WTC11 (cell line): ENCODE measurements around the gene SLC25A11. TPM values are rescaled to one million over a fixed set of nuclear protein-coding genes. Genes with fewer than 3 reads are reported as not detected.

ENCODE experiments used
- ATAC-seq: fragments of 200-7000 bp; cut with Tn5 transposase; 2 replicates; pipeline ENCODE4 v1.10.0; 2021; ENCODE audit warnings: mild to moderate bottlenecking, moderate library complexity
- CTCF ChIA-PET: fragments of 300-600 bp; sonication (Branson Sonifier 250); formaldehyde crosslinking; loops from one replicate; lab custom pipeline; 2021; ENCODE audit warnings: antibody characterized with exemption; lab: Charles Lee
- POLR2A ChIA-PET: fragments of 350-600 bp; sonication (Branson Sonifier 250); formaldehyde crosslinking; loops from one replicate; lab custom pipeline; 2021; ENCODE audit warnings: antibody characterized with exemption; lab: Charles Lee
- DNase-seq: peaks from one replicate; pipeline ENCODE4 v3.0.0; 2021; ENCODE audit warnings: low spot score
- H3K27ac Mint-ChIP-seq: 2 replicates; pipeline ENCODE4 v1.8.0; 2021; ENCODE audit warnings: mixed read lengths
- H3K27me3 Mint-ChIP-seq: 2 replicates; pipeline ENCODE4 v1.8.0; 2021; ENCODE audit warnings: low read depth, mild to moderate bottlenecking, moderate library complexity, mixed read lengths
- H3K36me3 Mint-ChIP-seq: 2 replicates; pipeline ENCODE4 v1.8.0; 2021; ENCODE audit warnings: mixed read lengths
- H3K4me1 Mint-ChIP-seq: 2 replicates; pipeline ENCODE4 v1.8.0; 2022; ENCODE audit warnings: mixed read lengths
- H3K4me3 Mint-ChIP-seq: 2 replicates; pipeline ENCODE4 v1.8.0; 2021; ENCODE audit warnings: mild to moderate bottlenecking, moderate library complexity, mixed read lengths
- H3K9me3 Mint-ChIP-seq: 2 replicates; pipeline ENCODE4 v1.8.0; 2021; ENCODE audit warnings: mixed read lengths
- AR ChIP-seq: fragments of 250-450 bp; sonication (Bioruptor Pico); IDR thresholded peaks from 2 replicates; pipeline ENCODE4 v1.9.0; 2021; ENCODE audit warnings: mild to moderate bottlenecking
- ELF4 ChIP-seq: sonication (generic); formaldehyde crosslinking; IDR thresholded peaks from 2 replicates; pipeline ENCODE4 v1.8.1; 2022; ENCODE audit warnings: low read depth, mild to moderate bottlenecking, moderate library complexity, missing genetic modification reagents
- GABPB1 ChIP-seq: sonication (generic); formaldehyde crosslinking; IDR thresholded peaks from 2 replicates; pipeline ENCODE4 v1.8.1; 2023; ENCODE audit warnings: mild to moderate bottlenecking, missing genetic modification reagents
- GTF2I ChIP-seq: fragments of 250-450 bp; sonication (Bioruptor Pico); conservative IDR thresholded peaks from 2 replicates; pipeline ENCODE4 v1.4.0; 2021; ENCODE audit warnings: mild to moderate bottlenecking
- IRF2 ChIP-seq: sonication (generic); formaldehyde crosslinking; IDR thresholded peaks from 2 replicates; pipeline ENCODE4 v1.8.0; 2022; ENCODE audit warnings: low read depth, missing genetic modification reagents, borderline replicate concordance
- JUN ChIP-seq: sonication (generic); formaldehyde crosslinking; IDR thresholded peaks from 2 replicates; pipeline ENCODE4 v1.8.0; 2023; ENCODE audit warnings: mild to moderate bottlenecking, missing genetic modification reagents
- MYBL2 ChIP-seq: sonication (generic); formaldehyde crosslinking; IDR thresholded peaks from 2 replicates; pipeline ENCODE4 v1.8.1; 2023; ENCODE audit warnings: mild to moderate bottlenecking, moderate library complexity, missing genetic modification reagents
- NR1H2 ChIP-seq: sonication (generic); formaldehyde crosslinking; IDR thresholded peaks from 2 replicates; pipeline ENCODE4 v1.9.0; 2021; ENCODE audit warnings: mild to moderate bottlenecking, moderate library complexity, missing genetic modification reagents
- SMAD4 ChIP-seq: sonication (generic); formaldehyde crosslinking; IDR thresholded peaks from 2 replicates; pipeline ENCODE4 v1.8.0; 2022; ENCODE audit warnings: mild to moderate bottlenecking, missing genetic modification reagents
- SP1 ChIP-seq: sonication (generic); formaldehyde crosslinking; conservative IDR thresholded peaks from 2 replicates; pipeline ENCODE4 v1.8.1; 2022; ENCODE audit warnings: missing genetic modification reagents
- TCF7 ChIP-seq: sonication (generic); formaldehyde crosslinking; IDR thresholded peaks from 2 replicates; pipeline ENCODE4 v1.8.0; 2022; ENCODE audit warnings: mild to moderate bottlenecking, low read depth, missing genetic modification reagents, moderate library complexity
- USF1 ChIP-seq: sonication (generic); formaldehyde crosslinking; IDR thresholded peaks from 2 replicates; pipeline ENCODE4 v1.8.0; 2022; ENCODE audit warnings: mild to moderate bottlenecking, missing genetic modification reagents
- ZBTB43 ChIP-seq: sonication (generic); formaldehyde crosslinking; IDR thresholded peaks from 2 replicates; pipeline ENCODE4 v1.8.1; 2023; ENCODE audit warnings: mild to moderate bottlenecking, missing genetic modification reagents
- ZNF219 ChIP-seq: sonication (generic); formaldehyde crosslinking; IDR thresholded peaks from 2 replicates; pipeline ENCODE4 v1.8.0; 2023; ENCODE audit warnings: missing genetic modification reagents, mild to moderate bottlenecking, borderline replicate concordance
- ZNF263 ChIP-seq: sonication (generic); formaldehyde crosslinking; IDR thresholded peaks from 2 replicates; pipeline ENCODE4 v1.8.1; 2022; ENCODE audit warnings: low read depth, mild to moderate bottlenecking, moderate library complexity, missing genetic modification reagents
- total RNA-seq: library from RNA; stranded (reverse); gene quantifications from 3 replicates; pipeline ENCODE4 v1.2.3, GENCODE V29; 2021
- TF ChIP-seq, protein P1 (sequence below): sonication (generic); formaldehyde crosslinking; IDR thresholded peaks from 2 replicates; pipeline ENCODE4 v1.8.1; 2022; ENCODE audit warnings: mild to moderate bottlenecking, missing genetic modification reagents, moderate library complexity, borderline replicate concordance
- TF ChIP-seq, protein P2 (sequence below): sonication (generic); formaldehyde crosslinking; IDR thresholded peaks from 2 replicates; pipeline ENCODE4 v1.8.1; 2023; ENCODE audit warnings: mild to moderate bottlenecking, missing genetic modification reagents, moderate library complexity

The SLC25A11 gene
- total RNA-seq, 1 experiment from 2014 or later, result 73.7 TPM

DNA sequence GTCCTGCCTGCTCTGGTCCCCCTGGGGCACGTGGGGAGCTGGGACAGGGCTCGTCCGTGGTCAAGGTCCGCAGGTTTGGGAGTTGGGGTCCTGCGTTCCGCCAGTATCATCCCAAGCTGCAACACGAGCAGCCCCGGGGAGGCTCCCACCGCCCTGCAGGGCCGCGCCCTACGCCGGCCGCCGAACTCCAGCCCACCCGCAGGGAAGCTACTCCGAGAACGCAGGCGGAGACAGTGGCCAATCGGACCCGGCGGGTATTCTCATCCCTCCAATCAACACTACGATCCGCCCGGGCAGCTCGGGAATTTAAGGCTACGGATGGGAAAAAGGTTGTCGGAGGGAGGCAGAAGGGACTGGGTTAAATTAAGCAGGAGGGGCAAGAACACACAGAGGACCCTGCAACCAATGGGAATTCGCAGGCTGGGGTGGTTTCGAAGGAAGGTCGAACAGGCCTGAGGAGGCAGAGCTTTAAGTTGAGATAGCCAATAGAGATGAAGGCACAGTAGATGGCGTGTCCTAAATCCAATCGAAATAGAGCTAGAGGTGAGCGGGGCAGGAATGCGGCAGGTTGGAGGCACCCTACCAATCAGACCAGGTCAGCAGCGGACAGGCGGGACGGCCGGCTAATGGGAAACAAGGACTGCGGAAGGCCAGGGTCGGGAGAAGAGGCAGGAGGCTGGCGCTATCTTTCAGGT, 27.1 kb upstream of the SLC25A11 start (continued):
- TF ChIP-seq SMAD4 (CRISPR knock-in tag), result no peak
- TF ChIP-seq JUN (CRISPR knock-in tag), result peak; percentile 64; the same call in 1 of the 2 replicates

DNA sequence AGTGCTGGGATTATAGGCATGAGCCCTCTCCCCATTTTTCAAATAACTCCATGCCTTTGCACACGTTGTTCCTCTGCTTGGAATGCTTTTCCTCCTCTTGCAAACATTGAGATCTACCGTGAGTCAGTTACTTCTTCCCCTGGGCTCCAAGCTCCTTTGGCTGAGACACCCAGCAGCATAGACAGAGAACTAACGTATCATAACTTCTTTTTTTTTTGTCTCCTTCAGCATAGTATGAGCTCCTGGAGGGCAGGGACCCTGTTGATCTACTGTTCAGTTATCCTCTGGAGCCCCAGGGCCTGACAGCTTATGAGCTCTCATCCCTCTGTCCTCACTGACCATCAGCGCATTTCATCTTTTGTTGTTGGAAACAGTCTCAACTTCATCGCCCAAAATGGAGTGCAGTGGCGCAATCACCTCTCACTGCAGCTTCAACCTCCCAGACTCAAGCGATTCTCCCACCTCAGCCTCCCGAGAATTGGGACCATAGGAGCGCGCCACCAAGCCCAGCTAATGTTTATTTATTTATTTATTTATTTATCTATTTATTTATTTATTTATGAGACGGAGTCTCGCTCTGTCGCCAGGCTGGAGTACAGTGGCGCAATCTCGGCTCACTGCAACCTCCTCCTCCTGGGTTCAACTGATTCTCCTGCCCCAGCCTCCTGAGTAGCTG, 25.6 kb upstream of the SLC25A11 start:
- CTCF ChIA-PET, result interaction anchor here (1.2 to 2.4 kb wide), 4 partner anchors 10 to 57 kb away, joined by 3 to 17 read pairs (median 9); partner anchors contain the start of genes RNF167 and SLC25A11

GRCh38 chr17:4960279-4960922, 20.6 kb upstream of the SLC25A11 start:
- Mint-ChIP-seq H3K27me3 (no peaks in the 10 kb centered on the region), H3K27ac (peak overlapping the region; percentile 75), H3K36me3 (peaks cover 12% of the 10 kb centered on the region), H3K9me3 (peaks cover 4% of the 10 kb centered on the region), H3K4me3 (no peak overlapping the region), H3K4me1 (peaks cover 18% of the 10 kb centered on the region)
- ChIA-PET CTCF (interaction anchor here (0.9 kb wide), 1 partner anchor 51 kb away, joined by 4 read pairs; no protein-coding TSS in a partner anchor), POLR2A (no interaction called here)
- DNase-seq (no peak), ATAC-seq (peak; percentile 40)
- TF ChIP-seq GTF2I (0 out of 2 replicates have a peak, but pooled peaks have one; percentile 19), ELF4 (CRISPR knock-in tag) (no peak)

More for the DNA sequence above, 25.6 kb upstream of the SLC25A11 start:
- H3K4me1 Mint-ChIP-seq, result peaks cover 27% of the 10 kb centered on the region
- peak overlapping the region; percentile 40; the same call in 1 of the 2 replicates for H3K4me3 Mint-ChIP-seq
- peaks cover 13% of the 10 kb centered on the region for H3K9me3 Mint-ChIP-seq
- ATAC-seq (no peak), DNase-seq (no peak)
- H3K27me3 Mint-ChIP-seq, result peaks cover under 1% of the 10 kb centered on the region
- H3K27ac Mint-ChIP-seq, result no peak overlapping the region; the same call in 1 of the 2 replicates
- H3K36me3 Mint-ChIP-seq, result peaks cover 15% of the 10 kb centered on the region
- POLR2A ChIA-PET, result interaction anchor here (1.1 to 3.6 kb wide), 2 partner anchors 18 to 25 kb away, joined by 3 to 38 read pairs; partner anchors contain the start of genes RNF167 and SLC25A11
- TF ChIP-seq, protein P1, sequence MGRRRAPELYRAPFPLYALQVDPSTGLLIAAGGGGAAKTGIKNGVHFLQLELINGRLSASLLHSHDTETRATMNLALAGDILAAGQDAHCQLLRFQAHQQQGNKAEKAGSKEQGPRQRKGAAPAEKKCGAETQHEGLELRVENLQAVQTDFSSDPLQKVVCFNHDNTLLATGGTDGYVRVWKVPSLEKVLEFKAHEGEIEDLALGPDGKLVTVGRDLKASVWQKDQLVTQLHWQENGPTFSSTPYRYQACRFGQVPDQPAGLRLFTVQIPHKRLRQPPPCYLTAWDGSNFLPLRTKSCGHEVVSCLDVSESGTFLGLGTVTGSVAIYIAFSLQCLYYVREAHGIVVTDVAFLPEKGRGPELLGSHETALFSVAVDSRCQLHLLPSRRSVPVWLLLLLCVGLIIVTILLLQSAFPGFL (CRISPR knock-in tag), result no peak
- TF ChIP-seq ZBTB43 (CRISPR knock-in tag) (no peak), USF1 (CRISPR knock-in tag) (no peak), TCF7 (CRISPR knock-in tag) (no peak), GABPB1 (CRISPR knock-in tag) (no peak), ZNF263 (CRISPR knock-in tag) (no peak)

DNA sequence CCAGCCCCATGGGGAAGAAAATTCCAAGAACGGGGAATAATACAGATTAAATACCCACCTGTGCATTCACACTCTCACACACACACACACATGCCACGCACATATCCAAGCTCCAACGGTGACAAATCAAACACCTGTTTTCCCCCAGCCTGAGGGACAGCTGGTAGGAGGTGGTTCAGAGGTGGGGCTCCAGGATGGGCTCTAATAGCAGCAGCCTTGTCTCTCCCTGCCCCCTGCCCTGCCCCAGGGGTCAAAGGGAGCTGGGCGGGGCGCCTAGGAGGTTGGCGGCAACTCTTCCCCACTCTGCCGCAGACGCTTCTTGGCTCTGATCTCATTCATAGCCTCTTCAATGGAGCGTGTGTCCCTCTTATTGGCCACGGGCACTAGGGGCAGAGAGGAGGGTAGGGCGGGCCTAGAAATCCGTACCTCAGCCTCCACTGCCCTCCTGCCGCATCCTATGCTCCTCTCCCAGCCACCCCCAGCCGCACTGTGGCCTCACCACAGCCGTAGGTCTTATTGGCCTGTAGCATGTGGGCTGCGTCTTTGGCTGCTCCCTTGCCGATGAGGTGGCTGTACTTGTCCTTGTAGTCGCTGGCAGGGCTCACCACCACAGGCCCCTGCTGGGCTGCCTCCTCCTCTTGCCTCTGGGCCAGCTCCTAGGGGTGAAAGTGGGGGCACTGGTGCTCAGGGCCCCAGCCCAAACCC, 19.6 kb upstream of the SLC25A11 start:
- CTCF ChIA-PET, result interaction anchor here (0.9 to 1.7 kb wide), 3 partner anchors 8 to 50 kb away, joined by 3 to 4 read pairs (median 4); partner anchors contain the start of gene ENO3
- Mint-ChIP-seq H3K27me3 (no peaks in the 10 kb centered on the region), H3K36me3 (peaks cover 7% of the 10 kb centered on the region; the same call in 1 of the 2 replicates), H3K4me3 (no peak overlapping the region), H3K9me3 (no peaks in the 10 kb centered on the region), H3K4me1 (peaks cover 18% of the 10 kb centered on the region), H3K27ac (peak overlapping the region; percentile 33; the same call in 1 of the 2 replicates)
- ATAC-seq (peak; percentile 36), DNase-seq (no peak)
- POLR2A ChIA-PET, result interaction anchor here (0.6 to 1.6 kb wide), 2 partner anchors 8 to 14 kb away, joined by 3 to 4 read pairs; no protein-coding TSS in a partner anchor
- no peak for TF ChIP-seq IRF2 (CRISPR knock-in tag)
- no peak for TF ChIP-seq NR1H2
- no peak for TF ChIP-seq SP1 (CRISPR knock-in tag)
- TF ChIP-seq USF1 (CRISPR knock-in tag), result no peak
- TF ChIP-seq AR (CRISPR knock-in tag), result no peak
- TF ChIP-seq, protein P2, sequence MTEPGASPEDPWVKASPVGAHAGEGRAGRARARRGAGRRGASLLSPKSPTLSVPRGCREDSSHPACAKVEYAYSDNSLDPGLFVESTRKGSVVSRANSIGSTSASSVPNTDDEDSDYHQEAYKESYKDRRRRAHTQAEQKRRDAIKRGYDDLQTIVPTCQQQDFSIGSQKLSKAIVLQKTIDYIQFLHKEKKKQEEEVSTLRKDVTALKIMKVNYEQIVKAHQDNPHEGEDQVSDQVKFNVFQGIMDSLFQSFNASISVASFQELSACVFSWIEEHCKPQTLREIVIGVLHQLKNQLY (CRISPR knock-in tag), result no peak
- no peak for TF ChIP-seq JUN (CRISPR knock-in tag)
- TF ChIP-seq ZNF219 (CRISPR knock-in tag), result no peak
- no peak for TF ChIP-seq MYBL2
